ENCODE results near the gene MSL2. TPM values are rescaled to one million over a fixed set of nuclear protein-coding genes. Genes with fewer than 3 reads are reported as not detected.
"Not testable (repeated sequence)": the region's sequence is repeated elsewhere in the genome, so short reads cannot be mapped to it uniquely, and the experiment has no call there.

The MSL2 gene
- total RNA-seq, 1 experiment from 2014 or later = 31.7 TPM

GRCh38 chr3:136194409-136195257 lies 1.5 kb downstream of the MSL2 start:
- peak; percentile 16 for DNase-seq (ENCODE audit: low spot score)
- in situ Hi-C loops (cut with HindIII; ENCODE audit: low sequenced_read_pairs) = loop anchor here (10.0 kb wide), 1 partner anchor 60 kb away; no protein-coding TSS in a partner anchor

- peak; percentile 26 for DNase-seq (ENCODE audit: low spot score)
These were observed 2.7 kb downstream of the MSL2 start for GRCh38 chr3:136193278-136194054.

GRCh38 chr3:136192831-136193230 lies 3.3 kb downstream of the MSL2 start:
- DNase-seq (ENCODE audit: low spot score) = peak; percentile 14
- in situ Hi-C loops (cut with HindIII; ENCODE audit: low sequenced_read_pairs) = loop anchor here (10.0 kb wide), 1 partner anchor 58 kb away; no protein-coding TSS in a partner anchor

More at GRCh38 chr3:136193278-136194054, 2.7 kb downstream of the MSL2 start:
- in situ Hi-C loops (cut with HindIII; ENCODE audit: low sequenced_read_pairs) = loop anchor here (10.0 kb wide), 1 partner anchor 59 kb away; no protein-coding TSS in a partner anchor

GRCh38 chr3:136192195-136192594 lies 3.9 kb downstream of the MSL2 start:
- DNase-seq (ENCODE audit: low spot score) = not testable (repeated sequence)
- in situ Hi-C loops (cut with HindIII; ENCODE audit: low sequenced_read_pairs) = loop anchor here (10.0 kb wide), 1 partner anchor 57 kb away; no protein-coding TSS in a partner anchor

- in situ Hi-C loops (cut with HindIII; ENCODE audit: low sequenced_read_pairs) = loop anchor here (10.0 kb wide), 1 partner anchor 55 kb away; no protein-coding TSS in a partner anchor
- DNase-seq (ENCODE audit: low spot score) = no peak
These were observed 6.1 kb downstream of the MSL2 start for GRCh38 chr3:136189859-136190617.

GRCh38 chr3:136189043-136189442 lies 7.1 kb downstream of the MSL2 start:
- in situ Hi-C loops (cut with HindIII; ENCODE audit: low sequenced_read_pairs) = no loop called here
- no peak for DNase-seq (ENCODE audit: low spot score)

- in situ Hi-C loops (cut with HindIII; ENCODE audit: low sequenced_read_pairs) = no loop called here
- no peak for DNase-seq (ENCODE audit: low spot score)
These were observed 8.3 kb downstream of the MSL2 start for GRCh38 chr3:136187868-136188267.

GRCh38 chr3:136186846-136187245 lies 9.3 kb downstream of the MSL2 start:
- in situ Hi-C loops (cut with HindIII; ENCODE audit: low sequenced_read_pairs) = no loop called here
- no peak for DNase-seq (ENCODE audit: low spot score)

GRCh38 chr3:136186344-136186743 lies 9.8 kb downstream of the MSL2 start:
- no peak for DNase-seq (ENCODE audit: low spot score)
- in situ Hi-C loops (cut with HindIII; ENCODE audit: low sequenced_read_pairs) = no loop called here

- in situ Hi-C loops (cut with HindIII; ENCODE audit: low sequenced_read_pairs) = no loop called here
These were observed 11.4 kb downstream of the MSL2 start for GRCh38 chr3:136184703-136185102.

GRCh38 chr3:136181741-136182140 lies 14.4 kb downstream of the MSL2 start:
- in situ Hi-C loops (cut with HindIII; ENCODE audit: low sequenced_read_pairs) = no loop called here
- no peak for DNase-seq (ENCODE audit: low spot score)

More at GRCh38 chr3:136184703-136185102, 11.4 kb downstream of the MSL2 start:
- DNase-seq (ENCODE audit: low spot score) = no peak

- DNase-seq (ENCODE audit: low spot score) = no peak
- in situ Hi-C loops (cut with HindIII; ENCODE audit: low sequenced_read_pairs) = no loop called here
These were observed 18.3 kb downstream of the MSL2 start for GRCh38 chr3:136177876-136178275.

- DNase-seq (ENCODE audit: low spot score) = no peak
- in situ Hi-C loops (cut with HindIII; ENCODE audit: low sequenced_read_pairs) = no loop called here
These were observed 22.1 kb downstream of the MSL2 start for GRCh38 chr3:136173939-136174490.

- no peak for DNase-seq (ENCODE audit: low spot score)
- in situ Hi-C loops (cut with HindIII; ENCODE audit: low sequenced_read_pairs) = no loop called here
These were observed 25.0 kb downstream of the MSL2 start for GRCh38 chr3:136171097-136171542.

- in situ Hi-C loops (cut with HindIII; ENCODE audit: low sequenced_read_pairs) = not testable (repeated sequence)
These were observed 27.9 kb downstream of the MSL2 start for GRCh38 chr3:136168236-136168635.

GRCh38 chr3:136166507-136166906 lies 29.6 kb downstream of the MSL2 start:
- in situ Hi-C loops (cut with HindIII; ENCODE audit: low sequenced_read_pairs) = no loop called here
- DNase-seq (ENCODE audit: low spot score) = no peak

More at GRCh38 chr3:136168236-136168635, 27.9 kb downstream of the MSL2 start:
- not testable (repeated sequence) for DNase-seq (ENCODE audit: low spot score)

- DNase-seq (ENCODE audit: low spot score); in situ Hi-C loops (cut with HindIII; ENCODE audit: low sequenced_read_pairs): not testable (repeated sequence)
These were observed 32.5 kb downstream of the MSL2 start for GRCh38 chr3:136163607-136164006.

GRCh38 chr3:136162322-136162721 lies 33.8 kb downstream of the MSL2 start:
- in situ Hi-C loops (cut with HindIII; ENCODE audit: low sequenced_read_pairs) = no loop called here

GRCh38 chr3:136161516-136161915 lies 34.6 kb downstream of the MSL2 start:
- in situ Hi-C loops (cut with HindIII; ENCODE audit: low sequenced_read_pairs) = no loop called here
- no peak for DNase-seq (ENCODE audit: low spot score)

More at GRCh38 chr3:136162322-136162721, 33.8 kb downstream of the MSL2 start:
- DNase-seq (ENCODE audit: low spot score) = no peak
